ENCODE results near the gene ESPL1.
"Not testable (repeated sequence)": the region's sequence is repeated elsewhere in the genome, so short reads cannot be mapped to it uniquely, and the experiment has no call there.

ESPL1 gene

DNA sequence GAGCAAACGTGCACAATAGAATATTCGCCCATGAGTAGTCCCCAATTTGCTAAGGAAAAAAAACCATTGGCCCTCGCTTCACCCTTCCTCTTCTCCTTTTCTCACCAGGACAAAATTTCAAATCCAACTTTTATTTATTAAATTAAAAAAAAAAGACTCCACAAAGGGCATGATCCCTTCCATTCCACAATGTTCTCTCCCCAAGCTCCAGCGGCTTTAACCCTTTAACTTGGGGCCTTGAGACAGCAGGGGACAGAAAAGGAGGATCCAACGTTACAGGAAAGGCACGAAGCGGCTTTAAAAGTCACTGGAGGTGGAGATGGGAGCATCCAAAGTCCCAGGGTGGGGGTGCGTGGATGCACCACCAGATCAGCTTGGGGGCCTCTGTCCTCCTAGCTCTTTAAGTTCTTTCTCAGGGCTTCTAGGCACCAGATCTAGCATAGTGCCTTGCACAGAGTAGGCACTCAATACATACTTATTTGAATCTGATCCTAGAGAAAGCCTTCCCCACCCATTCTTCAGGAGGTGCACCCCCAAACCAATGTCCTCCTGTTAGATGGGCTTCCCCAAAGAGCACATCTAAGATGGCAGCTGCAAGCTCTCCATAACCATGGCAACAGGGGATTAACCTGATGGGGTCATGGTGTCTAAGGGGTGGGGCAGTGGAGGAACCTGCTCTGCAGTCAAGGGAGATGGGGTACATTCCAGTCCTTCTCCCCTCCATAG, 58.5 kb downstream of the ESPL1 start:
- in situ Hi-C loops (cut with HindIII; ENCODE audit: low pct_ligation_motif_present, low pct_unique_long_range_greater_than_20kb, low sequenced_read_pairs): no loop called here
- no peak for DNase-seq

DNA sequence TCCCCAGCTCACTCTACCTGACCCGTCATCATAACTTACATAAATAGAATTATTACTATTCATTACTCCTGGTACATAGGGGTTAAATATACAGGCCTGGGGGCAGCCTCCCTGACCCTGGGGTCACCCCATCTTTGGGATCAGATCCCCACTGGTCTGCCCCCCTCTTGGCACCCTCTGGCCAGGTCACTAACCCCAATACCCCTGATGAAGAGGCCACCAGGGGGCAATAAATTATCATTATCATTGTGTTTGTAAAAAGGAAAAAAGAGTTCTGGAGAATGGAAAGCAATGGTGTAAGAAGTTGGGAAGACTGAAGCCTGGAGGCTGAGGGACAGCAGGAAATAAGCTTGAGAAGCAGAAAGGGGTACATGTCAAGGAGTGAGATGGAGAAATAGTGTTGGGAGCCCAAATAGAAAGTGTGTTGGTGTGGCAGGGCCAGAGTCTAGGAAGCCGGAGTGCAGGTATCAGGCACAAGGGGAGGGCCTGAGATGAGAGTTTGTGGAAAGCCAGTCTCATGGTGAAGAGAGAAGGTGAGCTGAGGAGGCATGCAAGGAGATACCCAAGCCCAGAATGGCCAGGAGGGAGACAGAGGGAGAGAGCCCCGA, 59.4 kb downstream of the ESPL1 start:
- DNase-seq: peak; percentile 56
- in situ Hi-C loops (cut with HindIII; ENCODE audit: low pct_ligation_motif_present, low pct_unique_long_range_greater_than_20kb, low sequenced_read_pairs): no loop called here

DNA sequence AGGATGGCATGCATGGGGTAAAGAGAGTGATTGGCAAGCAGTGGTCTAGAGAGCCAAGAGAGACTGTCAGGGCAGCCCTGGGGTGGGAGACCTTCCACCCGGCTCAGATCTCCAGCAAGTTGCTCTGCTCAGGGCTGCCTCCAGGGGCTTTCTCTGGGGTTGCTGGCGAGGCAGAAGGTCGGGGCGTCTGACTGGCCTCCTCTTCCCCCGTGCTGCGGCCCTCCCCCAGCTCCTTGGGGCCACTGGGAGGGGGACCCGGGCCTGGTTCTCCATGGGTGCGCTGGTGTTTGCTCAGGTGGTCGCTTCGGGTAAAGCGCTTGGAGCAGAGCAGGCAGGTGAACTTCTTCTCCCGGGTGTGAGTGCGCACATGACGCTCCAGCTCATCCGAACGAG, 59.9 kb downstream of the ESPL1 start:
- no peak for DNase-seq
- in situ Hi-C loops (cut with HindIII; ENCODE audit: low pct_ligation_motif_present, low pct_unique_long_range_greater_than_20kb, low sequenced_read_pairs): no loop called here

DNA sequence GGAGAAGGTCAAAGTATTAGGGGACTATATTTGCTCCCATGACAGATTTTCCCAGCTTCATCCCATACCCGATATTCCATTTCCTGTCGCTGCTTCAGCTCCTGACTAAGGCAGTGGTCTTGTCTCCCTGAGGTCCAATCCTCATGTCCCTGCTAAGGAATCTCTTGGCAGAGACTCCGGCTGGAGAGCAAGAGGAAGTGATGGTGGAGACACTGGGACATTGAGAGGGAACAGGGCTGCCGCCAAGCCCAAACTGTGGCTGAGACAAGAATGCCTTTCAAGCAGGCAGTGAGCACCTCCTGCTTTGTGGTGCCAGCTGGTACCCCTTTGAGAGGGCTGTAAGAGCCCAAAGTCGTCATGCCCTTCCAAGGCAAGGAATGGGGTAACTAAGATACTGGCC, 62.6 kb downstream of the ESPL1 start:
- DNase-seq: no peak
- in situ Hi-C loops (cut with HindIII; ENCODE audit: low pct_ligation_motif_present, low pct_unique_long_range_greater_than_20kb, low sequenced_read_pairs): no loop called here

DNA sequence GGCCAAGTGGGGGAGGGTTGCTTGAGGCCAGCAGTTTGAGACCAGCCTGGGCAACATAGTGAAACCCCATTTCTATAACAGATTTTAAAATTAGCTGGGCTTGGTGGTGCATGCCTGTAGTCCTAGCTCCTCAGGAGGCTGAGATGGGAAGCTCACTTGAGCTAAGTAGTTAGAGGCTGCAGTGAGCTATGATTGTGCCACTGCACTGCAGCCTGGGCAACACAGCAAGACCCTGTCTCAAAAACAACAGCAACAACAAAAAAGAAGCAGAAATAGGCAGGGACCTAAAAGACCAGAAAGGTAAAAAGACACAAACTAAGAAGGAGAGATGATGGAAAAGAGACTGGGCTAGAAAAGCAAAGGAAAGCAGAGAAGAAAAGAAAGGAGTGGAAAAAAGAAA, 64.2 kb downstream of the ESPL1 start:
- in situ Hi-C loops (cut with HindIII; ENCODE audit: low pct_ligation_motif_present, low pct_unique_long_range_greater_than_20kb, low sequenced_read_pairs); DNase-seq: not testable (repeated sequence)

DNA sequence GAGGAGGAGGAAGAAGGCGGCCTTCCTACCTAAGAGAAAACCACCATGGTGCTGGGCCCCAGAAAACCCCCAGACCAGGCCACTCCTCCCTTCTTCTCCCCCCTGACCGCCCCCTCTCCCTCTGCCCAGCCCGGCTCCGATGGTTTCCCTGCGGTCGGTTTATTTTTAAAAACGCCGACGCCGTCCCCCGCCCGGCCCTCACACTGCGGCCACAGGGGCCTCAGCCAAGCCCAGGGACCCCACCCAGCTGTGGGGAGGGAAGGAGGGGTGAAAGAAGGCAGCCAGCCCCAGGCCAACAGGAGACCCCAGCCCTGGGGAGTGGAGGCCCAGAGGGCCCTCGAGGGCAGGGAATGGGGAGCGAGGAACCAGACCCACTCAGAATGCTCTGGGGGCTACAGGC, 64.6 kb downstream of the ESPL1 start:
- no peak for DNase-seq
- in situ Hi-C loops (cut with HindIII; ENCODE audit: low pct_ligation_motif_present, low pct_unique_long_range_greater_than_20kb, low sequenced_read_pairs): no loop called here

DNA sequence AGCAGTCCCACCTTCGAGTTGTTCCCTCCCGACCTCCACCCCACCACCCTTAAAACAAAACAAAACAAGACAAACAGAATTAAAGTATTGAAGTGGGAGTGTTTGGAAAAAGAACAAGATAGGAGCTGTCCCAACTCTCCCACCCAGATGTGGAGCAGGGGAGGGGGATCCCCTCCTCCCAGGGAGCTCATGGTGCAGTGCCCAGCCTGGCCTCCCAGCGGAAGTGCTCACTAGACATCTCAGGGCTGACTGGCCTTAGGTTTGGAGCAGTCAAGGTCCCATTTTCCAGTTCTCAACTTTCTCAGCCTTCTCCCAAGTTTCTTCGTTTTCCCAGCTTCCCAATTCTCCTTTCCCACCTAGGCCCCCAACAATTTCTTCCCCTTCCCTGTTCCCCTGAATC, 65.2 kb downstream of the ESPL1 start:
- no peak for DNase-seq
- in situ Hi-C loops (cut with HindIII; ENCODE audit: low pct_ligation_motif_present, low pct_unique_long_range_greater_than_20kb, low sequenced_read_pairs): no loop called here

DNA sequence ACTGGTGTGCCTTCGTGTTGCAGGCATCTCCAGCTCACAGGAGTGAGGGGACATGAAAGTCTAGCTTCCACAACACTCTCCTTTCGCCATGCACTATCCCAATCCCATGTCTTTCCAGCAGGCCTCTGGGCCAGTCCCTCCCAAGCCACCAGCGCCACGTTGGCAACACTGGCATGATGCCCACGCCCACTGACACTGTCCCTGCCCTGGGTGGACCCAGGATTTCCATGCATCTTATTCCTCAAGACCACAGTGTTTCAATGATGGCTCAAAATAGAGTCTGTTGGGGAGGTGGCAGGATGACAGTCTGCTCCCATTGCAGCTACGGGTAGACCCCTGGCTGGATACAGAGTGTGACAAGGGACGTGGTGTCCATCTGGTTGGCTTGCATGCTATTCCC, 65.7 kb downstream of the ESPL1 start:
- in situ Hi-C loops (cut with HindIII; ENCODE audit: low pct_ligation_motif_present, low pct_unique_long_range_greater_than_20kb, low sequenced_read_pairs): no loop called here
- no peak for DNase-seq

DNA sequence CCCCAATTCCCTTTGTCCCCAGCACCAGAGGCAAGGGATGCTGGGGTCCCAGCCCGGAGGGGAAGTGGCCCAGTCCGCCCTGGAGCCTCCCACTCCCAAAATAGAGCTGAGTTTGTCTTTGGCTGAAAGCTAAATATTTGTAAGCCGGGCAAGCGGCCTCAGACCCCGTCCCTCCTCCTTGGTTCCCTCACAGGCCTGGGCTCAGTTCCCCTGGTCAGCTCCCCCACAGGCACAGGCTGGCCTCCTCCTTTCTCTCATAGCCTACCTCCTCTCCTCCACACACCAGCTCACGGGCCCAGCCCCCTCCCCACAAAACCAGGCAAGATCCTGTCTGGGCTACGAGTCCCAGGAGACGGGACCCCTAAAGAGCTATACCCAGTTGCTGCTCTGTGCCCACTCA, 66.7 kb downstream of the ESPL1 start:
- in situ Hi-C loops (cut with HindIII; ENCODE audit: low pct_ligation_motif_present, low pct_unique_long_range_greater_than_20kb, low sequenced_read_pairs): no loop called here
- DNase-seq: no peak

DNA sequence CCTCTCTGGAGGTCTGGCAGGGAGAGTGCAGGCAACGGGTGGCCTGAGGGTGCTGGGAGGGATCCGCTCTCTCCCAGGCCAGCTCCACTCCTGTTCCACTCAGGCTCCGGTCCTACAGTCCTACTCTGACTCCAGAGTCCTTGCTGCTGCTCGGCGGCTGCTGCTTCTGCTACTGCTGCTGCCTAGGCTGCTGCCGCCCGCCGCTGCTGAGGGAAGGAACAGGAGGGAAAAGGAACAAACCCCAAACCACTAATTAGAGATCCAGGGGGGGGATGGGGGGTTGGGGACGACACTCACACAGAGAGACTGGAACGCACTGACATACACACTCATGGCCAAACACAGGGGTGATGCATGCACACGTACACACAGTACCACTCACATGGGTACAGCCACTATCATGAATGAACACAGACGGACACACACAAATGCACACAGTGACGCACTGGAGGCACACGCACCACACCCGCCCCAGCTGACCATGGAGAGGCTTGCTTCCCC, 68.1 kb downstream of the ESPL1 start, which contains the start of gene SP7:
Gene SP7, minus strand, starts transcription at position 174 of the 501 bp plus-strand sequence. CDS start 708 bp downstream, outside the sequence.
- no peak for DNase-seq
- in situ Hi-C loops (cut with HindIII; ENCODE audit: low pct_ligation_motif_present, low pct_unique_long_range_greater_than_20kb, low sequenced_read_pairs): no loop called here

DNA sequence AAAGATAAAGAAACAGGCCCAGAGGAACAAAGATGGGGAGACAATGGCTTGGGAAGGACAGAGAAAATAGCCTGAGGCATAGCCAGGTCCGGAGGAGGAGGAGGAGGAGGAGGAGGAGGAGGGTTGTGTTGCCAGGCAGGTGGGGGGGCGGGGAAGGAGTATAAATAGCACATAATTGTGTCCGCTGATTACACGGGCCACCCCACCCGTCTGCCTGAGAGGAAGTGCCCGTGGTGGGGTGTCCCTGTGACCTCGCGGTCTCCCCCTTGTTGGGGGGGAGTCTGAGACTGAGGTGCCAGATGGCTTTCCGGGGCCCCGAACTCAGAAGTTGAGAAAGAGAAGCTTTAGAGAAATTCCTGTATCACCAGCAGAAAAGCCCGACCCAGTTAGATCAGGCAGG, 69.9 kb downstream of the ESPL1 start:
- no peak for DNase-seq
- in situ Hi-C loops (cut with HindIII; ENCODE audit: low pct_ligation_motif_present, low pct_unique_long_range_greater_than_20kb, low sequenced_read_pairs): no loop called here

DNA sequence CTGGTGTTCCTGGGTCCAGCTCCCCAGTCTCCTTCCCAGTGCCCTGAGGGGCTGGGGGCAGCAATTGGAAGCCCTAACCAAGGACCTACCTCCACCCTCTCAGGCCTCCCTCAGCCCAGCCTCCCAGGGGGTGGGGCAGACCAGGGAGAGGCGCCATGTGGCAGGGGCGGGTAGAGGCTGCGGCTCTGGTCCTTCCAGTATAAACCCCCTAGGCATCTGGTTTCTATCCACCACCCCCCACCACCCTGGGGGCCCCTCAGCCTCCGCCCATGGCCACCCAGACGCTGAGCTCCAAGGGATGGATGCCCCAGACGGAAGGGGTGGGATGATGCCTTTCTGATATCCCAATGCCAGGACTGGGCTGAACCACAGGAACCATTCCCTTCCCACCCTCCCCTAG, 70.8 kb downstream of the ESPL1 start:
- in situ Hi-C loops (cut with HindIII; ENCODE audit: low pct_ligation_motif_present, low pct_unique_long_range_greater_than_20kb, low sequenced_read_pairs): no loop called here
- no peak for DNase-seq

DNA sequence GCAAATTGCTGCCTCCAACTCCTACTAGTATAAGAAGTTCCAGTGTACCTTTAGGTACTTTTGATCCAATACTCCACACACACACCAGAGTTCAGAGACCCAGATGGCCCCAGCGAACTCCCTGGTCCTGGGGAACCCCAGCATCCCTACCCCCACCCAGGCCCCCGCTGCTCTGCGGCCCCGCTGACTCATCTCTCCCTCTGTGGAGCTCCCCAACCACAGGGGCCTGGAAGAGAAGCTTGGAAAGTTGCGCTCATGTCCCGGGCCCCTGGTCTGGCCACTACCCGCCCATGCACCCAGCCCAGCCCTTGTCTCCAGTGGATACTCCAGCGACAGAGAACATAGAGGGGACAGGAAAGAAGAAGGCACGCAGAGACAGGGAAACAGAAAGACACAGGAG, 72.3 kb downstream of the ESPL1 start:
- DNase-seq: no peak
- in situ Hi-C loops (cut with HindIII; ENCODE audit: low pct_ligation_motif_present, low pct_unique_long_range_greater_than_20kb, low sequenced_read_pairs): no loop called here
